Measurements from ENCODE around the gene ZNF595.
A peak's percentile ranks its signal among the peaks of the same experiment; 100 is the strongest.
"Not testable (repeated sequence)": the region's sequence is repeated elsewhere in the genome, so short reads cannot be mapped to it uniquely, and the experiment has no call there.

ZNF595 gene

DNA sequence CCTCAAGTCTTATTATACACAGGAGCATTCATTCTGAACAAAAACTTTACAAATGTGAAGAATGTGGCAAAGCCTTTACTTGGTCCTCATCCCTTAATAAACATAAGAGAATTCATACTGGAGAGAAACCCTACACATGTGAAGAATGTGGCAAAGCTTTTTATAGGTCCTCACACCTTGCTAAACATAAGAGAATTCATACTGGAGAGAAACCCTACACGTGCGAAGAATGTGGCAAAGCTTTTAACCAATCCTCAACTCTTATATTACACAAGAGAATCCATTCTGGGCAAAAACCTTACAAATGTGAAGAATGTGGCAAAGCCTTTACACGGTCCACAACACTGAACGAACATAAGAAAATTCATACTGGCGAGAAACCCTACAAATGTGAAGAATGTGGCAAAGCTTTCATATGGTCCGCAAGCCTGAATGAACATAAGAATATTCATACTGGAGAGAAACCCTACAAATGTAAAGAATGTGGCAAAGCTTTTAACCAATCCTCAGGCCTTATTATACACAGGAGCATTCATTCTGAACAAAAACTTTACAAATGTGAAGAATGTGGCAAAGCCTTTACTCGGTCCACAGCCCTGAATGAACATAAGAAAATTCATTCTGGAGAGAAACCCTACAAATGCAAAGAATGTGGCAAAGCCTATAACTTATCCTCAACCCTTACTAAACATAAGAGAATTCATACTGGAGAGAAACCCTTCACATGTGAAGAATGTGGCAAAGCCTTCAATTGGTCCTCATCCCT, 33.6 kb downstream of the ZNF595 start:
- not testable (repeated sequence) for DNase-seq (ENCODE audit: low read depth)

- no peak for DNase-seq (ENCODE audit: low read depth)
These were observed 45.3 kb downstream of the ZNF595 start for GRCh38 chr4:98386-98785.

GRCh38 chr4:99863-100262, 46.7 kb downstream of the ZNF595 start:
- no peak for DNase-seq (ENCODE audit: low read depth)

- DNase-seq (ENCODE audit: low read depth) = no peak
These were observed 53.9 kb downstream of the ZNF595 start for GRCh38 chr4:107083-107443.

GRCh38 chr4:107444-108429, 54.6 kb downstream of the ZNF595 start:
- DNase-seq (ENCODE audit: low read depth) = no peak

- DNase-seq (ENCODE audit: low read depth) = no peak
These were observed 59.6 kb downstream of the ZNF595 start for GRCh38 chr4:112771-113170.

GRCh38 chr4:113732-114131, 60.6 kb downstream of the ZNF595 start:
- no peak for DNase-seq (ENCODE audit: low read depth)

- no peak for DNase-seq (ENCODE audit: low read depth)
These were observed 61.0 kb downstream of the ZNF595 start for GRCh38 chr4:114149-114548.

DNA sequence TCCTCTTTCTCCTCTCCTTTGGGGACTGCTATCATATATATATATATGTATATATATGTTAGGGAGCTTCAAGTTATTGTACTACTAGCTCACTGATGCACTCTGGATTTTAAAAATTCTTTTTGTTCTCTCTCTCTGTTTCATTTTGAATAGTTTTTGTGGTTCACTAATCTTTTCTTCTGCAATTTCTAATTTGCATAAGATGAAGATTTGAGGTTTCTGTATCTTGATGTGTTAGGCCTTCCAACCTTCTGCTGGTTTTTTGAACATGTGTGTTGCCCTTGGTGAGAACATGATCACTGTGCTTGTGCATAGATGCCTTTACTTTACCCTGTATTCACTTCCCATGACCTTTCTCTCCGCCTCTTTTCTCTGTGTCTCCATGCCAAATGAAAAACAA, 63.4 kb downstream of the ZNF595 start:
- DNase-seq (ENCODE audit: low read depth) = no peak

DNA sequence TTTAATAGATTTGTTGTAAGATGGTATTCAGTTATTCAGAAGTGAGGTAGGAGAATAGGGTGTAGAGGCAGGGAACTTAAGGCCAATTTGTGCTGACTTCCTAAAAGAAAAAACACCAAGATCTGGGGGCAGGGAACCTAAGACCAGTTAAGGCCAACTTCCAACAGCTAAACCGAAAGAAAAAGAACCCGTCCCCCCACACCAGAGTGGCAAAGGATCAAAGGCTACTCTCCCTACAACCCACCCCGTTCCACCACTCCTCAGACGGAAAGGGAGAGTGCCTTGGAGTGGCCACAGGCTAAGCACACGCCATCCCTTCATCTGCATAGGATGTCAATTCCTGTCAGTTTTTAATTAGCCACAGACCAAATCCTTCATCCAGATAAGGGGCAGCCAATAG, 67.5 kb downstream of the ZNF595 start:
- no peak for DNase-seq (ENCODE audit: low read depth)

DNA sequence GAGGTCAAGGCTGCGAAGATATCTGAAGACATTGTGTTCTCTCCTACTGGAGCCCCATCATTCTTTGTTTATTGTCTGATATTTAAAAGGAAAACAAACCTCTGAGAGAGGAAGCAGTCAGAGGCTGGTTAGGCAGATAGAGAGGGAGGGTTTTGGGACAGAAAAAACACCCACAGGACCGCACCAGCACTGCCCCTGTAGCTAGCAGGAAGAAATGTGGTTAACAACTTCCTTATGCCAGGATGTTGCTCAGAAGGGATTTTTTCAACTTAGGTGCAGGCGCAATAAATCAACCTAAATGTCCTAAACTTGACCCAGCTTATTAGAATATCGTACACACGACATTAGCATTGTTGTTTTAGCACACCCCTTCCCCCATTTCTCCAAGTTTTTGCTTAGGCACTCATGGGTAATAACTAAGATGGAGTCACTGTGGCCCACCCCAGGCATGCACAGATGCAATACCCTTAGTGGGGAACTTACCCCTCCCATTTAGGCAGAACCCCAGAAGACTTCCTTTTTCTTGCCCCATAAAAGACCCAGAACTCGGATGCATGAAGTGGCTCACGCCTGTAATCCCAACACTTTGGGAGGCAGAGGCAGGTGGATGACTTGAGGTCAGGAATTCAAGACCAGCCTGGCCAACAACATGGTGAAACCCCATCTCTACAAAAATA, 68.4 kb downstream of the ZNF595 start:
- DNase-seq (ENCODE audit: low read depth) = no peak

GRCh38 chr4:123922-124274, 70.8 kb downstream of the ZNF595 start:
- DNase-seq (ENCODE audit: low read depth) = not testable (repeated sequence)

- peak; percentile 96 for DNase-seq (ENCODE audit: low read depth)
These were observed 71.4 kb downstream of the ZNF595 start, which contains the start of gene ZNF718 for GRCh38 chr4:124275-125081. Gene ZNF718, plus strand, starts transcription at chr4:124501. Its CDS starts 170 bp downstream, at chr4:124671.

DNA sequence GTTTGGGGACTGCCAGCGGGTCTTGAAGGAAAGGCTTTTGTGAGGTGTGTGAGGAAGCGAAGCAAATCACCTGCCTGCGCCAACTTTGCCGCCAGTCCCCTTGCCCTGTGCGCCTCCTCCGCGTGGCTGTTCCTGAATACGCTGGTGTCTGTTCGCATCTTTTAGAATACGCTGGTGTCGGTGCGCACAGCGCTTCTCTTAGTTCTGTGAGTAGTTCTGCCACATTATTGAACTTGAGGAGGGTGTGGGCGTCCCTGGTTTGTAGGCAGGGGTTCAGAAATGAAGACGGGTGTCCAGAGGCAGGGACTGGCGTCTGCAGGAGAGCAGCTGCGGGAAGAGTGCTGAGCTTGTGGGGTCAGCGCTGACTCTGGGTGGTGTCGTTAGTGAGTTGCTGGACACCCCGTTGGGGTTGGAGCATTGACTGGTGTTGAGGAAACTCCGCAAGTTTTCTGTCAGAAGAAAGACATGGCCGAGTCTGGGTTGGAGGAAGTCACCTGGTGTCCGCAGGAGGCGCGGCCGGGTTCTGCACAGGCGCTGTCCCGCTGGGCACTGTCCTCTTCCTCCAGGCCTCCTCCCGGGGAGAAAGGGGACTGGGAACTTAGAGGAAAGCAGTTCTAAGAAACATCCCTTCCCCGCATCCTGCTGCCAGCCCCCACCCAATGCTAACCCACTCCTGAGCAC, 72.1 kb downstream of the ZNF595 start:
- DNase-seq (ENCODE audit: low read depth) = peak; percentile 3

GRCh38 chr4:125833-126232, 72.7 kb downstream of the ZNF595 start:
- no peak for DNase-seq (ENCODE audit: low read depth)

GRCh38 chr4:132483-132882, 79.4 kb downstream of the ZNF595 start:
- no peak for DNase-seq (ENCODE audit: low read depth)
